ENCODE measurements around the gene SIX3.

SIX3 gene

DNA sequence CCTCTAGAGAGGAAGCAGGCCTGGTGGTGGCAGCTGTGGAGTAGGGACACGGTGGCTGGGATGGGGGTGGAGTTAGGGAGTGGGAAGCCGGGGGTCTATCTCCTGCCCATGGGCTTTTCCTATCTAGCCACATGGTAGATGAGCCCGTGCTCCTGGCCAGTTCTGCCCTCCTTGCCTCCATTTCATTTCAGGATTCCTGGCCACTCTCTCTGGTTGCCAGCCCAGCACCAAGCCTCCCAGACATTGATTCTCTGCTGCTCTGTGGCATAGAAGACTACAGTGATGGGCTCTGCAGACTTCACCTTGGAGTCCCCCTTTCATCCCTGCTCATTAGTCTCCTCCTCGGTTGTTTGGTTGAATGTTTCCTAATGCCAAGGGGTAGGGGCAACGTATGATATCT, 19.4 kb downstream of the SIX3 start:
- DNase-seq: no peak

DNA sequence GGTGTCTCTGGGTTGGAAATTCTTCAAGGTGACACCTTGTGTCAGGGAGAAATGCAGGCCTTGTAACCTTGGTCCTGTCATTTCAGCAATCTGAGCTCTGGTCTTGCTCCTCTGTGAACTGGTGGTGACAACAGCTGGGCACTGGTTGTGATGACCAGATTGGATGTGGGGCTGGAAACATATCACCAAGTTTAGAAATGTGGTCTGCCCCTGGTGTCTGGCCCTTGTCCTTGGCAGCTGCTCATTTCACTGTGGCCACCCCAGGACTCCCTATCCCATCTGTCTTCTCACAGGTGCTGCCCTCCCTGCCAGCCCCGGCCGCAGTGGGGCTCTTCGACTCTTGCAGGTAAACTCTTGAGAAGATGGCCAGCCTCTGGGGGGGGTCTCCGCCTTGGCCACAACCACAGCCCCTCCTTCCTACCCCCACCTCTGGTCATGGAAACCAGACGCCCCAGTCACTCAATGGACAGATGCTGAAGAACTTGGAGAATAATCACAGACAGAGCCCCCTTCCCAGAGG, 20.7 kb downstream of the SIX3 start:
- no peak for DNase-seq

DNA sequence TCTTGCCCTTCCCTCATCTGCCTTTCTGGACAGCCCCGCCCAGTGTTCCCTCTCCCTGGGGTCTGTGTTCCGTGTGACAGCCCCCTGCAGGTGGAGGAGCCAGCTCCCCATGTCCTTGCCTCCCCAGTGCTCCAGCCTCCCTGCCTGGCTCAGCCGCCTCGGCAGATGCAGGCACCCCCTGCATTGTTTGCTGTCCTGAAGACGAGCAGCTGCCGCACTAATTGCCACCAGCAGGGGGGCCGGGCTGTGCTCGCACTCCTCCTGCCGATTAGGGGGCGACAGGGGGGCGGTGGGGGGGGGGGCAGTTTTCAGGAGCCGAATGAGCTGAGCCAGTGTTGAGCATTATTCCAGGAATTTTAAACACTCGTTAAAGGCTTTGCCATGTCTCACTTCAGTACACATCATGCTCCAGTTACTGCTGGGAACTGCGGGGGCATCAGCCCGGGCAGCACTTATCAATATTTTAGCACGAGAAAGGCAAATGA, 23.3 kb downstream of the SIX3 start:
- DNase-seq: no peak

DNA sequence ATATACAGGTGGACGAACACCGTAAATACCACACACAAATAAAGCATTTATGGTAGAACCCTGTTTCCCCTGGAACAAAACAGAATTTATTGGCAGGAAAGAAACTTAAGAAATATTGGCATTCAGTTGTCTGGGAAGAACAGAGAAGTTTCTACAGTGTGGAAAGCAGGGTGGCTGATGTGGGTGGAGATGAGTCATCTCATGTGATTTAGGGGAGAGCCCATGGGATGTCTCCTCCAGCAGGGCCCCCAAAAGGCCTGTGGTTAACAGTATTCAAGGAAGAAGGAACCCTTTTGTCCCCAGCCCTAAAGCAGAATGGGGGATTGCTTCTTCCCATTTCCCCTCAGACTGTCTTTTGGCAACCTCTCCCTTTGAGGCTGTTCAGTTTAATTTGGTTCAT, 24.2 kb downstream of the SIX3 start:
- DNase-seq: no peak

DNA sequence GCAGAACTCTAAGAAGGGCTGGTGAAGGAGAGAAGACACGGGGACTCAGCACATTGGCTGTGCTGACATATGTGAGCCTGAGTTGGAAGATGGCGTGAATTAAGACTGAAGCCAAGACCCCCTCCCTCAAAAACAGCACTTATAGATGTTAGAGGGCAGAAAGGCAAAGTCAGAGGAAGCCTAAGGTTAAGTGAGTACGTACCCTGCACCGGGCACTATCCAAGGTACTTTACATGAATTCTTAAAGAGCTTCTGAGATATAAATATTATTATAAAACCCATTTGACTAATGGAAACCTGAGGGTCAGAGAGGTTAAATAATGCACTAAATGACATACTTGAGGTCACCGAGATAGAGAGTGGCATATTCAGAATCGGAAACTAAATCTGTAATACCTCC, 25.6 kb downstream of the SIX3 start:
- DNase-seq: no peak

DNA sequence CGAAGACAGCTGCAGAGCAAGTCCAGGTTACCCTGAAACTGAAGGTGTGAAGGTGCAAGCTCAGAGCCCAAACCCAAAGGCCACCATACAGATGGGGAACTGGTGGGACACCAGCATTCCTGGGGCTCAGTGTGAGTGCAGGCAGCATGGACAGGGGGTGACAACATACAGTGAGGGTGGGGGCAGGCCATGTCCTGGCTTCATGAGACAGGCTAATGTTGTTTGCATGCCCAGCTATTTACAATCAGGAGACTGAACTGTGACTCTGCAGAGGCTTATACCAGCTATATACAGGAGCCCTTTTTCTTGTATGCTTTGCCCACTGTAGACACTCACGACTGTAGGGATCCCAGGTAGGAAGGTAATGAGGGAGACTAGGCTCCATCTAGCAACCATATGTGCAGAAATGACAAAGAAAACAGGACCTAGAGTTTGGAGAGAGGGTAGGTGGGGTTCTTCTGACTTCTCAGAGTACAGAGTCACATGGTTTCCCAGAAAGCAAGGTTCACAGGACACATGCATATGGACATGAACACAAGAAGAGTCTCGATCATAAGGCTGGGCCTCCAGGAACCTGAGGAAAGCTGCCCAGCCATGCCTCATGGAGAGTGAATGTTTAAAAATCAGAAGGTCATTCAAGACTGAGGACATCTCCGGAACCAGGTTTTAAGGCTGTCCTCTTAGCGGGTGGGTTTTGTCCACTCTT, 26.4 kb downstream of the SIX3 start:
- no peak for DNase-seq

DNA sequence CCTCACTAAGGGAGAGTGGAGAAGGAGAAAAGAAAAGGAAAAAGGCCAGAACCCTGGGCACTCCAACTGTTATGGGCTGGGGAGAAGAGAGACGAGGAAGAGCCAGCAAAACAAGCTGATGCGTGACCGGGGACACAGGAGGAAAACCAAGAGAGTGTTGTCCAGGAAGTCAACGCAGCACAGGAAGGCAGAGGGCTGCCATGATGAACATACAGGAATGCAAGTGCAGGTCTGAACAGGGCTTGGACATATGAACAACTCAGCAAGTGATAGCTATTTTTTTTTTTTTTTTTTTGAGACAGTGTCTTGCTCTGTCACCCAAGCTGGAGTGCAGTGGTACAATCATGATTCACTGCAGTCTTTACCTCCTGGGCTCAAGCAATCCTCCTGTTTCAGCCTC, 28.4 kb downstream of the SIX3 start:
- DNase-seq: no peak

DNA sequence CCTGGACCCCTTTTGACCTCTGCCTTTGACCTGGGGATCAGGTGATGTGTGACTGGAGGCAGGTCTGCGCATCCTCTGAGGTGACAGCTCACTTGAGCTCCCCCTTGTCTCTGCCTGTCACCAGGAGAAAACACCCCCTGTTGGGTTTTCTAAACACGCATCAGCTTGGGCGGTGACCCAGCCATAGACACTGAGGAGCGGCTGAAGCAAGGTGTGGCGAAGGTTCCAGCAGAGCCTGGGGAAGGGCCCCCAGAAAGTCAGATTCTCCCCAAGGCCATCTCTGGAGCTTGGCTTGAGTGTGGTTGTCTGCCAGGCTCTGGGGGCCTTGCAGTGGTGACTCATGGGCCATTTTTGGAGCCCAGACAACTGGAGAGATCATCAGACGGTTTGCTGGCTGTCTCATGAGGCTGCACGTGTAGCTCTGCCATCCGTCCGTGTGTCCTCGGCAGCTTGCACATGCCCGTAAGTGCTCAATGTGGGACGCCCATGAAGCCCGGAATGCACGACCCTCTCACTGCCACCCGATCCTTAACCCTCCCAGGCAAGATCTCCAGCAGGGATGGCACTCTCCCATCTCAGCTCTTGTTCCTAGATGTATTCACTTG, 29.4 kb downstream of the SIX3 start:
- no peak for DNase-seq

DNA sequence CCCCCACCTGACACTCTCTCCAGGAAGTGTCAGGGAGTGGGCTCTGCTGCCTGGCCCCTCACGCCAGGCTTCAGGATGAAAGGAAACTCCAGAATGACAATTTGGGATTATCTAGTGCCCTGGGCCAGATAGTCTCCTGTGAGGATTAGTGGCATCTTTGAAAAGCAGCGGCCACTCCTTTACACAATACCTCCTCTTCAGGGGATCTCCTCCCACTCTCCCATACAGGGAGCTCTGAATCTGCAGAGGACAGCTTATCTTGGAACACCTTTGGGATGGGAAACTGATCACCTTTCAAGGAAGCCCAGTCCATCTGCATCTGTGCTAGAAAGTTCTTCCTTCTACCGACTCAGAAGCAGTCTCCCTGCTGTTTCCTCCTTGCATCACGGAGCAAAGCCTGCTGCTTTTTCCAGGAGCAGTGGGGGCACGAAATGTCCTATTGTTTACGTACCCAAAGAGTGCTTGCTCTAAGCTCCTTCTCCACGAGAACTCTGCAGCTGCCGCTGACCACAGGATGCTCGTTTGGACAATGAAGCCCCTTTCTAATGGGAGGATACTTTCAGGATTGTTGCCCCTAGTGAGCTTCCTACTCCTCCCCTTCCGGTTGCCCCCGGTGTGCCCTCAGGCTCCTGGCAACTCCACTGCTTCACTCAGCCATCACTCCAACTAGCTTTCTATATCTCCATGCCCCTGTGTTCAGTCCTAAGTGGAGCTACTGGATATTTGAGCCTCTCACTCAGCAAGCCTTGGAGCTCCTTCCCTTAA, 31.5 kb downstream of the SIX3 start:
- DNase-seq: no peak

DNA sequence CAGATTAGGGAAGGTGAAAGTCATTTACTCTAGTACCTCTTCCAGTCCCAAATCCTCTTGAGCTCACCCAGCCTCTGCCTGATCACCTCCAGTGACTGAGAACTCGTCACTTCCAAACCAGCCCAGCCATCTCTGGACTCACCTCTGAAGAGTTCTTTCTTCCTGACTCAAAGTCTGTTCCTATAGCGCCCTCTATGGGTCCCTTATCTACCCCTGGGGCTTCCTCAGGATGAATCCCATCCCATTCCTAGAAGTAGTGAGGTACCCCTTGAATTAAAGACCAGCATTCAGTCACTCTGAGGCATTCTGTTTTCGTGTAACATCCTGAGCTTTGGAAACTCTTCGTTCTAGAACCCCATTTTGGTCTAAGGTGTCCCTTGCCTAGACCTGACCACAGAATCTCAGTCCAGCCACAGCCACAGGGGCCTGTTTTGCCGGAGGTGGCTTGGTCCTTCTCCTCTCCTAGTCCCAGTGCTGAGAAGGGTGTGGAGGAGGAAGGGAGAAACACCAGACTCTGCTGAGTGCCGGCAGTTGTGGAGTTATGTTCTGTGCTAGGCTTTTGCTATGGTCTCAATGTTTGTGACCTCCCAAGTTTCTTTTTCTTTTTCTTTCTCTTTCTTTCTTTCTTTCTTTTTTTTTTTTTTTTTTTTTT, 32.7 kb downstream of the SIX3 start:
- DNase-seq: no peak

DNA sequence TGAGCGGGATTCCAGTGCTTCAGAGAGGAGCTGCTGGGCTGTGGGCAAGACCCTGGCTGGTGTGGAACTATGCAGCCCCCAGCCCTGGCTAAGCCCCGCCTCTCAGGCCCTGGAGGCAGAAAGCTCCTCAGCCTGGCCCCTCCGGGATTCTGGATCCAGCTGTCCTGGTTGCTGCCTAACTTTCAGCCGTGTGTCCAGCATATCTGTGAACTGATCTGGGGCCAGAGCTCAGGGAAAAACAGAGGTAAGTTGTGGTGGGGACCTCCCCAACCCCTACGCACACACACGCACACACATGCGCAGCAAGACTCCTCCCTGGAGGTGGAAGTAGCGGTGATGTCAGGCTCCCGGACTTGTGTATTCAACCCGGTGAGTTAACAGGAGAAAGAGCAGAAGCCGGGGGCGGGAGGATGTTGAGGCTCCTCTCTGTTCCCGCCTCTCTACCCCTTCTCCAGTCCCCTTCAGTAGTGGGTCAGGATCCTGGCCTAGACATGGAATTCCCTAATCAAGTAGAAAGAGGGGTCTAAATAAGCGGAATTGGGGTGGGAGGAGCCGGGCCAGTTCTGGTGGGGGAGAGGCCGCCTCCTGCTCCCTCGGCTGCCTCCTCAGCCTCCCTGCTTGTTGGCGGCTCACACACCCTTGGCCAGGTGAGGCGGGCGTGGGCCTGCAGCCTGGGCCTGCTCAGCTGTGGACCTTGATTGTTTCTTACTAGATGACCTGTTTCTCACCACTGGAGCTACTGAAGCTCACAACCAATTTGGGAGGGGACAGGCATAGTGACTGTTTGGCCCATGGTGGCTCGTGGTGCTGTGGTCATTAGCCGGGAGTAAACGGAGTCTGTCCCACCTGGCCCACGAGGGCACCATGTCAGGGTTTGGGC, 34.3 kb downstream of the SIX3 start:
- DNase-seq: no peak

DNA sequence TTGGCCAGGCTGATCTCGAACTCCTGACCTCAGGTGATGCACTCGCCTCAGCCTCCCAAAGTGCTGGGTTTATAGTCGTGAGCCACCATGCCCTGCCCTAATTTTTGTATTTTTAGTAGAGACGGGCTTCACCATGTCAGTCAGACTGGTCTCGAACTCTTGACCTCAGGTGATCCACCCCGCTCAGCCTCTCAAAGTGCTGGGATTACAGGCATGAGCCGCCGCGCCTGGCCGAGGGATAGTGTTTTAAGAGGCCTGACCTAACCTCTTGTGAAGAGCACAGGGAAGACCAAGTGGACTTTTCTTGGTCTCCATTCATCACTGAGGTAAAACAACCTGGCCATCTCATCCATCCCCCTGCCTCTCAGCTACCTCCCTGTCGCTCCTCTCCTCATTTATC, 38.1 kb downstream of the SIX3 start:
- DNase-seq: no peak

DNA sequence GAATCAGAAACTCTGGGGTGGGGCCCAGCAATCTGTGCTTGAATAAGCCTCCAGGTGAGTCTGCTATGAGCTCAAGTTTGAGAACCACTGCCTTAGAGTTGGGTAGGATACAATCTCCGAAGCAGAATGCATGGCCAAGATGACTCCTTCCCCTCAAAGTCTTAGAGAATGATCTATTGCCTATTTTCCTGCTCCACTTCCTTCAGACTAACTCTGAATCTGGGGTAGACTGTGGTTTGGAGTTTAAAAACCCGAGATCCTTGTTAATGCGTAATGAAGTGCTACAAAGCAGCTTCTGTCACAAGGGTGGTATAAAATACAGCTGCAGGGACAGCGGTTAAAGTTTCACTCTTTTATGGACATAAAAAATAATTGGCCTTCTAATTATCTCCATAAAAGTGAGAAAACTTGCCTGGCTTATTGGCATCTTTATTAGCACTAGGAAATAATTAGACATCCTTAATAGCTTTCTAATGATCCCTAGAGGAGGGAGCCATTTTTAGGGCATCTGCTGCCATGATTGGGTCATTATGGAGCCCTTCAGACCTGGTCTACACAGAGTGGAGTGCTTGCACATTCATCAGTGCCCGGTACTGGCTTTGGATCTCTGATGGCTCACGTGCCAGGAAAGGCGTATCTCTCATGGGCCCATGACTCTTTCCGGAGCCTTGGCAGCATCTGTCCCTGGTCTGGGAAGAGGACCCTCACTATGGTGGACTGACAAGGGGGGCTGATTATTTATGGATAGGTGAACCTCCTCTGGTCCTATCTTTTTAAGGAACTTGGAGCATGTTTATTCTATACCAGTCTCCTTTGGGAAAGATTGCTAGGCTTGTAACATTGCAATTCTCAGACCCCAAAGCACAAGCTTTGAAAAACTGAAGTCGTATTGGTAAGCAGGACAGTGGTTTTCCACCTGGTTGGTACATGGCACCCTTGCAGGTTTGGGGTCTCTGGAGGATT, 39.5 kb downstream of the SIX3 start:
- no peak for DNase-seq

DNA sequence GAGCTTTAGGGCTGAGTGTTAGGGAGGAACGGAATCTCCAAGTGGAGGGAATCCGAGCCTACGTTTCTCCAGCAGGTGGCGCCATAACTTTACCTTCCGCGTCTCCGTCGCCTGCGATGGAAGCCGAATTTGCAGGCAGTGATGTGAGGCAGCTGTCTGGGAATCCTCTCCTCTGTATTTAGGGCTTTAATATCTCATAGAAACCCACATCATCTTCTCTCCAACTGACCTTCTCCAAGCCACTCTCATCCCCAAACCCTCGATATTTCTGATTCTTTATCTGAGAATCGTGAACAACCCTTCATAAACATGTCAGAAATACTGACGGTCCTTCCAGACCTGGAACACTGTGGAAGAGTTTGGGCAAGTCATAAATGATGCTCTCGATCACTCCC, 40.2 kb downstream of the SIX3 start:
- peak; percentile 54 to 62 for DNase-seq

DNA sequence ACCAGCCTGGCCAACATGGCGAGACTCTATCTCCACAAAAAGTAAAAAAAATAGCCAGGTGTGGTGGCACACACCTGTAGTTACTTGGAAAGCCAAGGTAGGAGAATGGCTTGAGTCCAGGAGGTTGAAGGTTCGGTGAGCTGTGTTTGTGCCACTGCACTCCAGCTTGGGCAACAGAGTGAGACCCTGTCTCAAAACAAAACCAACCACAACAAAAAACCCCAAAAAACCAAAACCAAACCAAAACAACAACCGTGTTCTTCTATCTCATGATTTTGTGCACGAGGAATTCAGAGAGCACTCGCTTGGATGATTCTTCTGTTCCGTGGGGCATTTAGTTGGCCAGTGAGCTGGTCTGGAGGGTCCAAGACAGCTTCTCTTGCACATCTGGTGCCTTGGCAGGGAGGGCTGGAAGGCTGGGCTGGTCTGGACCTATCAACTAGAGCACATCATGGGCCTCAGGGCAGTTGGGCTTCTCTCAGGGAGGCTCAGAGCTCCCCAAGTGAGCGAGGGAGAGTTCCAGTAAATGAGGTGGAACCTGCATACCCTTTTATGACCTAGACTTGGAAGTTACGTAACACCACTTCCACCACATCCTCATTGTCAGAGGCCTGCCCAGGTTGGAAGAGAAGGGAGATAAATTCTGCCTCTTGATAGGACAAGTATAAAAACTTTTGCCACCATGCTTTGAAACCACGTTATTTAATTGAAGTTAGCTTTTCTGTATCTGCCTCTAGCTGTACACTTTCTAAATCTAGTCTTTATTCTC, 42.5 kb downstream of the SIX3 start:
- no peak for DNase-seq

DNA sequence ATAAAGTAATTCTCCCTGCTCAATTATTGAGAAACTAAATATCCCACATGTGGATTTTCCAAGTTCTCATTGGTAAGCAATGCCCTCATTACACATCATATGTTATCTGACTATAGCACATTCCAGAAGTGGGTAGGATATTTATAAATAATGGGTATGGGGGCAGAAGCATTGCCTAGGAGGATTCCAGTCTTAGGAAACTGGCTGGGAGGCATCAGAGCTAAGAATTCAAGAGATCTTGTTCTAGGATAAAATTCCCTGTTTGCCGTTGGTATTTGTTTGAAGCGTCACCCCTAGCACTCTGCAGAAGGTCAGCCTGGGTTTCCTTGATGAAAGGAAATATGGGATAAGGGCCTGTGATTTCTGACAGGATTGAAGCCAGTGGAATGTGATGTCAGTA, 47.7 kb downstream of the SIX3 start:
- no peak for DNase-seq

DNA sequence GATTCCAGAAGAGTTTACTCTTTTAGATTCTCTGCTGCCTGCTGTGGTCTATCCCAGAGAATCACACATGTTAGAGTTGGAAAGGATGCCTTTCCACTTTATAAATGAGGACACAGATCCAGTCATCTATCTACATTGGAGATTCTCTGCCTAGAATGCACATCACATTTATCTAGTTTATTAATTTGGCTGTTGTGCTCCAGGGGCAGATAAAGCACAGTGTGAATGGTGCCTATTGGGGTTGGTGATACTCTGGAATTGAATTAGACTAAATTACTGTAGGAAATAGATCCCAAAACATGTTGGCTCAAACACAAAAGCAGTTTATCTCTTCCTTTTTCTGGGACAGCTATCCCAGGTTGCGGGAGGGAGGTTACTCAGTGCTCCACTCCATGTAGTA, 52.9 kb downstream of the SIX3 start:
- no peak for DNase-seq

Data from activated CD4-positive, alpha-beta T cell treated with anti-CD3 and anti-CD28 coated beads for 4 hours (primary cell).